Sigmoid colon (tissue), 4 donors: Measurements from ENCODE around the gene TCERG1L.

Source experiments
- POLR2AphosphoS5 ChIP-seq, 4 donors: sonication (generic); formaldehyde crosslinking; IDR thresholded peaks; one replicate each; pipeline ENCODE4 v1.6.1; 2017; ENCODE audit warnings: antibody characterized with exemption in 4 of 4
- TF ChIP-seq, protein P1 (sequence below), 4 experiments: fragments of 450-650 bp in 3 of 4; fragments of 200-600 bp in 1 of 4; IDR thresholded peaks; one replicate each; pipeline ENCODE4 v1.5.1; 2016 to 2019; ENCODE audit warnings: antibody characterized with exemption in 4 of 4, mild to moderate bottlenecking in 3 of 4, moderate library complexity in 2 of 4

DNA sequence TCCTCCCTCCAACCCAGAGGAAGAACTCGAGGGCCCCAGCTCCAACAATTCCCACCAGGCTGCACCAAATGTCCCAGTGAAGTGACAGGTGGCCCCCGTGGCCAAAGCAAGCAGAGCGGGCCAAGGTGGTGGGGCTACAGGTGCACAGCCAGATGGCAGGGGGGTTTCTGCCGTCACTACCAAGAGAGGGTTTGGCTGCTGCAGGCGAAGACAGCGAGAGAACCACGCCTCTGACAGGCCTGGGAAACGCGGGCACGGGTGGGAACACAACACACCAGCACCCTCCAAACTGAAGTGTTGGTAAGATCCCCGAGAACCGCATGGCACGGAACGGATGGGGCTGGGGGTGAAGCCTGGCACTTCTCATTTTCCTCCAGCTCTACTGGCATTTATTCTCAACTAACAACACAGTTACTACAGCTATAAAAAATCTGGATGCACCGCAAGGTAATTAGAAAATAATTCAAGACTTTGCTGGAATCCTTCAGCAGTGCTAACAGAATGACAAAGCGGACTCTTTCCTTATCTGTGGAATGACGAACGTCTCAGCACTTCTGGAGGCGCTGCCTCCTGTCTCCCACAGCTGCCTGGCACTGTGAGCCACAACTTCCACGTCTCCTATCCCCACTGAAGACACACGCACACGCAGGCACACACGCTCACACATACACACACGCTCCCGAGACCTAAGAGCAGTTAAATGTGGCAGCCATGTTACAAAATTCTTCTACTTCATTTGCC is 167.9 kb downstream of the TCERG1L start:
- TF ChIP-seq, protein P1, sequence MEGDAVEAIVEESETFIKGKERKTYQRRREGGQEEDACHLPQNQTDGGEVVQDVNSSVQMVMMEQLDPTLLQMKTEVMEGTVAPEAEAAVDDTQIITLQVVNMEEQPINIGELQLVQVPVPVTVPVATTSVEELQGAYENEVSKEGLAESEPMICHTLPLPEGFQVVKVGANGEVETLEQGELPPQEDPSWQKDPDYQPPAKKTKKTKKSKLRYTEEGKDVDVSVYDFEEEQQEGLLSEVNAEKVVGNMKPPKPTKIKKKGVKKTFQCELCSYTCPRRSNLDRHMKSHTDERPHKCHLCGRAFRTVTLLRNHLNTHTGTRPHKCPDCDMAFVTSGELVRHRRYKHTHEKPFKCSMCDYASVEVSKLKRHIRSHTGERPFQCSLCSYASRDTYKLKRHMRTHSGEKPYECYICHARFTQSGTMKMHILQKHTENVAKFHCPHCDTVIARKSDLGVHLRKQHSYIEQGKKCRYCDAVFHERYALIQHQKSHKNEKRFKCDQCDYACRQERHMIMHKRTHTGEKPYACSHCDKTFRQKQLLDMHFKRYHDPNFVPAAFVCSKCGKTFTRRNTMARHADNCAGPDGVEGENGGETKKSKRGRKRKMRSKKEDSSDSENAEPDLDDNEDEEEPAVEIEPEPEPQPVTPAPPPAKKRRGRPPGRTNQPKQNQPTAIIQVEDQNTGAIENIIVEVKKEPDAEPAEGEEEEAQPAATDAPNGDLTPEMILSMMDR (IDR thresholded peaks at IDR 0.05), result no peak
- TF ChIP-seq POLR2AphosphoS5 (IDR thresholded peaks at IDR 0.05), result no peak
